ENCODE measurements around the gene DNAH17.
"Not testable (repeated sequence)": the region's sequence is repeated elsewhere in the genome, so short reads cannot be mapped to it uniquely, and the experiment has no call there.

Gene DNAH17

GRCh38 chr17:78514521-78514920 lies 62.7 kb downstream of the DNAH17 start:
- no peak for DNase-seq

- DNase-seq, result no peak
Measured at GRCh38 chr17:78512976-78513375, 64.2 kb downstream of the DNAH17 start.

- DNase-seq, result no peak
Measured at GRCh38 chr17:78510141-78511075, 66.8 kb downstream of the DNAH17 start.

GRCh38 chr17:78507526-78507925 lies 69.7 kb downstream of the DNAH17 start:
- DNase-seq, result no peak

GRCh38 chr17:78506454-78507309 lies 70.5 kb downstream of the DNAH17 start:
- no peak for DNase-seq

GRCh38 chr17:78504156-78504925 lies 72.9 kb downstream of the DNAH17 start:
- no peak for DNase-seq

GRCh38 chr17:78503388-78503787 lies 73.8 kb downstream of the DNAH17 start:
- DNase-seq, result not testable (repeated sequence)

- DNase-seq, result no peak
Measured at GRCh38 chr17:78502611-78503148, 74.5 kb downstream of the DNAH17 start.

- no peak for DNase-seq
Measured at GRCh38 chr17:78501241-78502036, 75.8 kb downstream of the DNAH17 start.

GRCh38 chr17:78500806-78501205 lies 76.4 kb downstream of the DNAH17 start:
- no peak for DNase-seq

- DNase-seq, result no peak
Measured at GRCh38 chr17:78499715-78500540, 77.3 kb downstream of the DNAH17 start.

- DNase-seq, result no peak
Measured at GRCh38 chr17:78498848-78499247, 78.3 kb downstream of the DNAH17 start.

GRCh38 chr17:78497115-78497540 lies 80.1 kb downstream of the DNAH17 start:
- DNase-seq, result no peak

GRCh38 chr17:78496311-78496710 lies 80.9 kb downstream of the DNAH17 start:
- no peak for DNase-seq

- no peak for DNase-seq
Measured at GRCh38 chr17:78495634-78496033, 81.6 kb downstream of the DNAH17 start.

GRCh38 chr17:78494696-78495330 lies 82.4 kb downstream of the DNAH17 start:
- DNase-seq, result no peak

GRCh38 chr17:78493853-78494695 lies 83.1 kb downstream of the DNAH17 start:
- no peak for DNase-seq

- no peak for DNase-seq
Measured at GRCh38 chr17:78493450-78493849, 83.7 kb downstream of the DNAH17 start.

- no peak for DNase-seq
Measured at GRCh38 chr17:78492116-78492799, 84.9 kb downstream of the DNAH17 start.
